Astrocyte of the cerebellum (primary cell): Measurements from ENCODE around the gene TMEM47.

Experiments
- DNase-seq: peaks from one replicate; pipeline ENCODE4 v3.0.0-alpha.2; 2011; ENCODE audit warnings: low read depth
- H3K4me3 ChIP-seq: 2 replicates; pipeline ENCODE4 v1.5.1; 2011; ENCODE audit warnings: mild to moderate bottlenecking, low read depth, low read length, moderate library complexity
- CTCF ChIP-seq: IDR thresholded peaks from 2 replicates; pipeline ENCODE4 v1.5.1; 2012; ENCODE audit warnings: low read length, low read depth, moderate library complexity, mild to moderate bottlenecking; ENCODE audit errors: missing control alignments
- in situ Hi-C: cut with HindIII; loops from 2 replicates; pipeline ENCODE4 v1.10.0; 2017; ENCODE audit warnings: low sequenced_read_pairs

TMEM47 gene

GRCh38 chrX:34612036-34612435, 45.0 kb downstream of the TMEM47 start:
- TF ChIP-seq CTCF = no peak
- no peak overlapping the region for H3K4me3 ChIP-seq
- in situ Hi-C loops = no loop called here
- no peak for DNase-seq

GRCh38 chrX:34598362-34598761, 58.7 kb downstream of the TMEM47 start:
- DNase-seq = no peak

DNA sequence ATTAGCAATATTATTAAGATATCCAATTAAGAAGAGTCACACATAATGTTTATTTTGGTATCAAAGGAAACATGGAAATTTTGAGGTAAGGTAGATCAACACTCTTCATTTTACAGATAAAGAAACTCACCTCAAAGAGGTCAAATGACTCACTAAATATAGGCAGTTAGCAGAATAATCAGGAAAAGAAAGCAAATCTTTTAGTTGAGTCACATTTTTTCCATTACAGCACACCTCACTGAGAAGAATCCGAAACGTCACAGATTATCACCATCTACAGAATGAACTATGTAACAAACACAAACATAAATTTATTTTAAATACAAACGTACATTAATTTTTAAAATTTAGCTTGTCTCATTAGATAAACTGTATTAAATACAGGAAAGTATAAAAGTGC, 70.1 kb downstream of the TMEM47 start:
- no peak for DNase-seq
- in situ Hi-C loops = no loop called here
- H3K4me3 ChIP-seq = no peak overlapping the region
- TF ChIP-seq CTCF = no peak

More at GRCh38 chrX:34598362-34598761, 58.7 kb downstream of the TMEM47 start:
- in situ Hi-C loops = no loop called here
- TF ChIP-seq CTCF = no peak
- H3K4me3 ChIP-seq = no peak overlapping the region

GRCh38 chrX:34586346-34586911, 70.7 kb downstream of the TMEM47 start:
- in situ Hi-C loops = no loop called here
- DNase-seq = no peak
- TF ChIP-seq CTCF = no peak
- no peak overlapping the region for H3K4me3 ChIP-seq

GRCh38 chrX:34585561-34585960, 71.5 kb downstream of the TMEM47 start:
- no peak for TF ChIP-seq CTCF
- no peak overlapping the region for H3K4me3 ChIP-seq
- in situ Hi-C loops = no loop called here
- DNase-seq = no peak

GRCh38 chrX:34584781-34585180, 72.3 kb downstream of the TMEM47 start:
- in situ Hi-C loops = no loop called here
- DNase-seq = no peak
- H3K4me3 ChIP-seq = no peak overlapping the region
- TF ChIP-seq CTCF = no peak

DNA sequence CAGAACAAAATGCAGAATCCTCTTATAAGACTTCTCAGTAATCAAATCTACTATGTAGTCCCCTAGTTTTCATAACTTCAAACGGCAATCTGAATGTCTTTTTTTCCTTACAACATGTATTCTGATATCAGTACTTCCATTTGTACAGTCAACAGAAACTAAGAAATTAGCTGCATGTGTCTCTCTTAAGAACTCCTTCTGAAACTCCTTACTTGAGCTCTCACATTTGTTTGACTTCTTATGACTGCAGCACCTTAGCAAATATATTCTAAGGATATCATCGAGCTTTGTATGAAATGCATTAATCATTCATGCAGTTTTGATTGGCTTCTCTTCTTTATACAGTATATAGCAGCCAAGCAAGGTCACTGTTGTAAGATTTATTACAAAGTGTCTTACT, 77.0 kb downstream of the TMEM47 start:
- H3K4me3 ChIP-seq = no peak overlapping the region
- TF ChIP-seq CTCF = no peak
- DNase-seq = no peak
- in situ Hi-C loops = no loop called here
